ENCODE measurements around the gene PTPRU. TPM values are rescaled to one million over a fixed set of nuclear protein-coding genes. Genes with fewer than 3 reads are reported as not detected.

PTPRU gene
- polyA plus RNA-seq, 2 of the 4 experiments (the other 2 are of a cell fraction): 5.7 to 6.1 TPM

DNA sequence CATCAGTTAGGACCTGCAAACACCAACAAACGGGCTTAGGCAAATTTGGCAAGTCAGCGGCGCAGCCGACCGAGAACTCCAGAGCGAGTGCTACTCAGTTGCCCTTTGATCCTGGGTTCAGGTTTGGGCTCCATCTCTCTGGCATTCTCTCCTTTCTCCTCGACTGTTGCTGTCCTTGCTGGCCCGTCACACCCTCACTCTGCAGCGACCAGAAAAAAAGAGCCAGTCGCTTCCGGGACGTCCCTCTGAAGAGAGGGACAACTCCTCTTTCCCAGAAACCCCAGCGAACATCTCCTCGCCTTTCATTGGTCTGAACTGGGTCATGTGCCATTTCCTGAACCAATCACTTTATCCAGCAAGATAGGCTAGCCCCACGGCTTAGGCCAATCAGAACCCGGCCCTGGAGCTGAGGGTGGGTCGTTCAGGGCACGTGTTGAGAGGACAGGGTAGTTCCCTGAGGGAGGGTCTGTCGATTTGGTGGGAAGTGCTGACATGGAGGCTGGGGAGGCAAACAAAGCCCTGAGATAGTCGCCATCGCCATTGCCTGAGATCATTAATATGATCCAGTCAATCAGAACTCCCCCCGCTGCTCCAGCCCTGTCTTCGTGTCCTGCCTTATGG lies 113.7 kb downstream of the PTPRU start:
- H3K4me3 ChIP-seq: no peak overlapping the region
- FAIRE-seq (no peak), ATAC-seq (no peak), DNase-seq (ENCODE audit: low read depth in 1 of 2, low spot score in 1 of 2) (peak in 1 of 2 experiments; percentile 5)
- H3K9me3 ChIP-seq: no peaks in the 10 kb centered on the region
- H3K4me1 ChIP-seq: no peaks in the 10 kb centered on the region
- POLR2A ChIA-PET: no interaction called here
- H3K4me2 ChIP-seq: no peak overlapping the region
- WGBS (ENCODE audit: missing lambda C conversion rate): 61% methylated on average over 16 of the region's 23 CpGs
- TF ChIP-seq FOSB (CRISPR knock-in tag; IDR thresholded peaks at IDR 0.05) (no peak), USF2 (IDR thresholded peaks at IDR 0.05) (peak; percentile 19; the same call in 1 of the 2 replicates)
- H3K27ac ChIP-seq: no peak overlapping the region
- CTCF ChIA-PET: interaction anchor here (1.3 kb wide), 1 partner anchor 105 kb away, joined by 4 read pairs; no protein-coding TSS in a partner anchor

GRCh38 chr1:29352719-29353420 lies 116.5 kb downstream of the PTPRU start:
- DNase-seq (ENCODE audit: low read depth in 1 of 2, low spot score in 1 of 2) (no peak), FAIRE-seq (no peak), ATAC-seq (no peak)
- TF ChIP-seq RAD21 (conservative IDR thresholded peaks at IDR 0.05 in 1 of 2, IDR thresholded peaks at IDR 0.05 in 1 of 2) (no peak), FOXS1 (CRISPR knock-in tag; IDR thresholded peaks at IDR 0.05) (no peak), SREBF2 (IDR thresholded peaks at IDR 0.05) (no peak), ZFP36 (IDR thresholded peaks at IDR 0.05; ENCODE audit: borderline replicate concordance, partially characterized antibody) (no peak), GATA3 (IDR thresholded peaks at IDR 0.05; ENCODE audit: borderline replicate concordance) (no peak), JUNB (IDR thresholded peaks at IDR 0.05) (no peak), RNF2 (IDR thresholded peaks at IDR 0.05; ENCODE audit: borderline replicate concordance, low read depth) (no peak)
- Histone ChIP-seq H3K4me2 (no peak overlapping the region), H3K4me3 (no peak overlapping the region), H3K27ac (no peak overlapping the region), H3K4me1 (no peaks in the 10 kb centered on the region), H3K9me3 (no peaks in the 10 kb centered on the region)
- POLR2A ChIA-PET: no interaction called here
- 52% methylated on average over 4 of the region's 4 CpGs for WGBS (ENCODE audit: missing lambda C conversion rate)
- CTCF ChIA-PET: no interaction called here

DNA sequence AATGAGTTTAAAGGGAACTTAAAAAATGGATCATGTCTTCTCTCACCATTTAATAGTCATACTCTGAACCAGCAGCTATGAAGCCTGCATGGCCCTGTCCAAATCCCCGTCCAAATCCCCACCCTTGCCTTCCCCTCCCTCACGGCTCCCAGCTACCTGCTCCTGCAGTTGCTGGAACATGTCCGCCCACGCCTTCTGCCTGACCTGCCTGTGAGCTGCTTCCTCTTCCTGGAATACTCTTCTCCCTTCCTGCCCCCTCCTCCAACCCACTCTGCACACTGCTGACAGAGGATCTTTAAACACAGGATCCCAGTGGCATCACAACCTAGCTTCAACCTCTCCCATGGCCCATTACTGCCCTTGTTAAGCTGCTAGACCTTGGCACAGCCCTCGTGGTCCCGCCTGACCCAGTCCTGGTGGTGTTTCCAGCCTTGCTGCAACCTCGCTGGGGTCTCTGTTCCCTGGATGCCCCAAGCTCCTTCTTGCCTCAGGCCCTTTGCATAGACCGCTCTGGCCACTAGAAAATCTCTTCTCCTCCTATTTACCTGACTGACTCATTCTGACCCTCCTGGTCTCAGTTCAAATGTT lies 118.3 kb downstream of the PTPRU start:
- CTCF ChIA-PET: interaction anchor here (1.0 kb wide), 1 partner anchor 25 kb away, joined by 4 read pairs; no protein-coding TSS in a partner anchor
- FAIRE-seq (no peak), DNase-seq (ENCODE audit: low read depth in 1 of 2, low spot score in 1 of 2) (no peak), ATAC-seq (no peak)
- Histone ChIP-seq H3K4me2 (no peak overlapping the region), H3K27ac (no peak overlapping the region), H3K4me3 (no peak overlapping the region), H3K4me1 (no peaks in the 10 kb centered on the region), H3K9me3 (no peaks in the 10 kb centered on the region)
- POLR2A ChIA-PET: no interaction called here
- WGBS (ENCODE audit: missing lambda C conversion rate): 40% methylated on average over 8 of the region's 8 CpGs
- TF ChIP-seq TP53 (CRISPR knock-in tag; IDR thresholded peaks at IDR 0.05) (no peak), MAFK (IDR thresholded peaks at IDR 0.05; ENCODE audit: partially characterized antibody) (no peak), FOXS1 (CRISPR knock-in tag; IDR thresholded peaks at IDR 0.05) (no peak), NPAS2 (CRISPR knock-in tag; IDR thresholded peaks at IDR 0.05; ENCODE audit: borderline replicate concordance) (no peak), MYC (IDR thresholded peaks at IDR 0.05; ENCODE audit: borderline replicate concordance, low read length) (no peak), SREBF2 (IDR thresholded peaks at IDR 0.05) (no peak), CHD2 (IDR thresholded peaks at IDR 0.05; ENCODE audit: low read length, partially characterized antibody) (no peak), HOXB13 (CRISPR knock-in tag; IDR thresholded peaks at IDR 0.05; ENCODE audit: low read depth) (no peak), RARB (CRISPR knock-in tag; IDR thresholded peaks at IDR 0.05) (no peak), BHLHE40 (IDR thresholded peaks at IDR 0.05; ENCODE audit: low read depth, low read length) (no peak), USF2 (IDR thresholded peaks at IDR 0.05) (no peak), JUN (IDR thresholded peaks at IDR 0.05) (no peak), HDAC2 (IDR thresholded peaks at IDR 0.05) (no peak)
